Effector CD8-positive, alpha-beta T cell (primary cell): ENCODE results near the gene SLC24A3.
A peak's percentile ranks its signal among the peaks of the same experiment; 100 is the strongest.

Experiments
- DNase-seq: peaks from one replicate; lab custom pipeline; 2025; lab: John Stamatoyannopoulos, UW

The SLC24A3 gene

DNA sequence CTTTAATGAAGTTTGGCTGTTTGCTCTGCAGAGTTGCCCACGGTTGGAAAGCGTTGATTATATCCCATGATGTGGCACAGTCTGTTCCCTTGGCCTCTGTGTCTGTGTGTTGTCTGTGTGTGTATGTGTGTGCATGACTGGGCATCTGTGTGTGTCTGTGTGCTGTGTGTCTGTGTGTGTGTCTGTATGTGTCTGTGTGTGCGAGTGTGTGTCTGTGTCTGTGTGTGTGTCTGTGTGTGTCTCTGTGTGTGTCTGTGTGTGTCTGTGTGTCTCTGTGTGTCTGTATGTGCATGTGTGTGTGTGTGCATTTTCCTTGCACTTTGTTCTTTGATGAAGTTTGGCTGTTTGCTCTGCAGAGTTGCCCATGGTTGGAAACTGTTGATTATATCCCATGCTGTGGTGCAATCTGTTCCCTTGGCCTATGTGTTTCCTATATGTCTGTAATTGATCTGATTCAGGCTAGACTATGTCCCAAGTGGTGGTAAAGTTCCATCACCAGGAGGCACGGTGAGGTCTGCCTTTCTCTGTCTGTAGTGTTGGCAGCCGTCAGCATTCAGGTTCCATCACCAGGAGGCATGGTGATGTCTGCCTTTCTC lies 467.6 kb downstream of the SLC24A3 start:
- no peak for DNase-seq

DNA sequence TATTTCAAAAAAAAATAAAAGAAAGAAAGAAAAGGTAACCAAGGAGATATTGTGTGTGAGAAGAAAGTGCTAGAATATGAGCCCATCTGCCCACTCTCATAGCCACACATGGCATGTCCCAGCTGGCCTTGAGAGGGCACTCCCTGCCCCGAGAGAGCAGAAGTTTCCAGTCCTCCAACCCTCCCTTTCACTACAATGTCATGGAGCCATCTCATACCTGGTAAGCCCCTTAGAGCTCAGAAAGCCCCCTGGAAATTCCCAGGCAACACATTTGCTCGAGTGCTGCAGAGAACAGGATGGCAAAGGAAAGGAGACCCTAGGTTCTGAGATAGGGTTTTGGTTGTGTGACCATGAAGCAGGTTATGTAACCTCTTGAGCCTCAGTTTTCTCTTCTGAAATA lies 469.8 kb downstream of the SLC24A3 start:
- DNase-seq: no peak

DNA sequence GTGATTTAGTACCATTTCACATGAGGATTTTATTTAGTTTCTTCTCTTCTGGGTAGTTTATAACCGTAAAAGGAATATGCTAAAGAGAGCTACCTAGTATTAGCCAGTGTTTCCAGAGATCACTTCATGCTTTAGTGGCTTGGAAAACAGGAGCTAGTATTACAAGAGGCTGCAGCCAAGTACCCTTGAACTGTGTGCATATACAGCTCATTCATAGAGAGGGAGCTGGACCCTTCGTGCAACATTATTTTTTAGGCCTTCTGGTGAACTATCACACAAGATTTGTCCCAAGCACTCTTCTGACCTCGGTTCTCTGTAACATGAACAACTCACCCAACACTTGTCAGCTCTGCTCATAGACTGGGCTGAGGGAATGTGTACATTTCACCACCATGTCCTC lies 470.7 kb downstream of the SLC24A3 start:
- DNase-seq: no peak

DNA sequence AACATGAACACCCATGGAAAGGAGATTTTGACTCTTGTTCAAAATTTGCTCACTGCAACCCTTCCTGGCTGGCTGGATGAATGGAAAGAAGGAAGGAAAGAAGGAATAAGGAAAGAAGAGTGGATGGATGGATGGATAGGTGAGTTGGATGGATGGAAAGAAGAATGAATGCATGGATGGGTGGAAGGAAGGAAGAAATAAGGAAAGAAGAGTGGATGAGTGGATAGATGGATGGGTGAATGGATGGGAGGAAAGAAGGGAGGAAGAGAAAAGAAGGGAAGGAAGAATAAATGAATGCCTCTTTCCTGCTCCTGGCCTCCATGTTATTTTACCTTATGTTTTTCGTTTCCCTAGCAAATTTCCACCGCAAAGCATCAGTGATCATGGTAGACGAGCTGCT lies 471.4 kb downstream of the SLC24A3 start:
- DNase-seq: no peak

DNA sequence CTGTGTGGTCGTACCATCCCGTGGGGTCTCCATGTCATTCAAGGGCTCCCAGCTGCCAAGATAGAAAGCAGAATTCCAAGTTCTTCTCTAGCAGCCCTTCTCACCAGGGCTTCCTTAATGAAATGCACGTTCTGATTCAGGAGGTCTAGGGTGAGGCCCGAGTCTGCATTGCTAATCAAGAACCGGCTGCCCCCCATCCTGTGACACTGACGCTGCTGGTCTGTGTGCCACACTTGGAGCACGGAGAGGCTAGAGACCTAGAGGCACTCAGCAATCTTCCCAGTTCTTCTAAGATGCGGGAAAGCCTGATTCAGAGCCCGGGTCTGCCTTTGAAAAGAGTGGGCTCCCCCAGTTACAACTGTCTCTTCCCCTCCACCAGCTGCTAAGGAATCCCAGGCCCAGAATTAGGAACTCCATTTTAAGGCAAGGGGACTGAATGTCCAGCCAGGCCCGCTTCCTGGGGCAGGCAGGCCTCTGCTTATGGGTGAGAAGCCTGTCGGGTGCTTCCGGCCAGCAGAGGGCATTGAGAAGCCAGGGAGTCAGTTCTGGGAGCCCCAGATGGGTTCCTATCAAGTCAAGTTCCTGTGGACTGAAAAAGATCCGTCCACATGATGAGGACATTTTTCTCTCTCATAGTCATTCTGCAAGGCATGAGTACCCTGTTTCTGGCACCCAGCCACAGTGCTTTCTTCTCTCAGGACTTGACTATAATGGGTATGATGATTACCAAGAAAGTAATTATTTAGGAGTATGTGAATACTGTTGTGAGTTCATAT lies 475.8 kb downstream of the SLC24A3 start:
- no peak for DNase-seq

DNA sequence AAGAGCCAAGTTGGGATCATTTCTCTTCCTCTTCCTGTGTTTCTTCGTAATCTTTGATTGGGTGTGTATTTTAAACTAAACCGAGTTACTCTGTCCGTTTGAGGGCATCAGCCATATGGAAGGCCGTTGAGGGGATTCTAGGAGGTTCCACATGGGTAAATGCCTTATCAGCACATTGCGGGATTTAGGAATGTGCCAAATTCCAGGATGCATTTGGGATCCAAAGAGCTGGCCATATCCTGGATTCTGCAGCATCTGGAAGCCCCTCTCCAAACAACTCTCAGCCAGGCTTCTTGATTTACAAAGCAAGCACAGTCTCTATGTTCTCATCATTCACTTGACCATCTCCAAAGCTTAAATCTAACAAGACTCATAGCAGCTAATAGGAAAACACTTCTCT lies 478.0 kb downstream of the SLC24A3 start:
- DNase-seq: no peak

DNA sequence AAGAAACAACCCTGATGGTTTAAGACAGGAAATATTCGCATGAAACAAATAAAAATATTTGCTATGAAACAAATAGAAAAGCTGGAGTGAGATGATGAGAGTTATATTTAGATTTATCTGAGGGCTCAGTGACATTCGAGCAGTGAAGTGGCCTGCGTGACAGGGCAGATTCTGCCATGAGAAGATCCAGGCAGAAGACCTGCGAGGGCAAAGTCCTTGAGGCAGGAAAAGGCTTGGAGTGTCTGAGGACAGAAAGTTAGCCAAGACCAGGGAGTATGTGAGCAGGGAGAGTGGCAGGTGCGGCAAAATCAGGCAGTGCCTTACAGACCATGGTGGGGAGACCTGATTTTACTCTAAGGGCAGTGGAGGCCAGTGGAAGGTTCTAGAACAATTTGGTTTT lies 478.7 kb downstream of the SLC24A3 start:
- no peak for DNase-seq

DNA sequence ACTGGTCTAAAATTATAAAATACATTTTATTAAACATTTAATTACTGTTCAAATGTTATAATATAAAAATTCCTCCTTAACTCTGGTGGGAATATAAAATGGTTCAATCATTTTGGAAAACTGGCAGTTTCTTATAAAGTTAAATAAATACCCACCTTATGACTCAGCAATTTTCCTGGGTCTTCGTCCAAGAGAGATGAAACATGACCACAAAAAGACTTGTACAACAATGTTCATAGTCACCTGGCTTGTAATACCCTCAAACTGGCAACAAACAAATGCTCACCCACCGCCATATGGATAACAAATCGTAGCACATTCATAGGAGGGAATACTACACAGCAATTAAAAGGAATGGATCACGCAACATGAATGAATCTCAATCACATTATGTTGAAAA lies 479.7 kb downstream of the SLC24A3 start:
- DNase-seq: no peak

DNA sequence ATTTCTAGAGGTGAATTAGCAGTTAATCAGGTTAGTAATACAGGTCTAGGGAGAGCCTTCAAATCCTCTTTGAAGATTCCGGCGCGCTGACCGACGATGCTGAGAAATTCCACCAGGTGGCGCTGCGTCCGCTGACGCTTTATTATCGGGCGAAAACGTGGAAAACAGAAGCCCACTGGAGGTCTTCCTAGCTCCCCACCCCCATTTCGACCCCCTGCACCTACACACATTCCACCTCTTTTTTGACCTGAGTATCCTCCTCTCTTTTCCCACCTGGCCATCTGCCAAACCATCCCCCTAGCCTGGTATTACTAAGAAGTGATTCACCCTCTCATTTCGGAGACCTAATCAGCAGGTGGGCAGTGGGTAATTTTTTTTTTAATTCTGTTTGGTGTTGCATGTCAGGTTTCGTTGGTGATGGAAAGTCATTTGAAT lies 480.3 kb downstream of the SLC24A3 start:
- DNase-seq: peak; percentile 7

DNA sequence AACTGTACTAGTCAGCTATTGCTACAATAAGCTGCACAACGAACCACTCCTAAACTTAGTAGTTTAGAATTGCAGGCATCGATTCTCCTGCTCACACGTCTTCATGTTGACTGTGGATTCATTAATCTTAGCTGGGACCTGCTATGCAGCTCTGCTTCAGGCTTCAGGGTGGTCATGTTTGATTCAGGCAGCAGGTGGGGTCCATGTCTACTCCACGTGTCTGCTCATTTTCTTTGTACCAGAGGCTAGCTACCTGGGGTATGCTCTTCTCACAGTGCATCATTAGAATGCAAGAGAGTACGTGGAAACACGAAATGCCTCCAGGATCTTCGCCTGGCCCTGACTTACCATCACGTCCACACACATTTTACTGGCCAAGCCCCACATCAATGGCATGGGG lies 481.1 kb downstream of the SLC24A3 start:
- DNase-seq: no peak

DNA sequence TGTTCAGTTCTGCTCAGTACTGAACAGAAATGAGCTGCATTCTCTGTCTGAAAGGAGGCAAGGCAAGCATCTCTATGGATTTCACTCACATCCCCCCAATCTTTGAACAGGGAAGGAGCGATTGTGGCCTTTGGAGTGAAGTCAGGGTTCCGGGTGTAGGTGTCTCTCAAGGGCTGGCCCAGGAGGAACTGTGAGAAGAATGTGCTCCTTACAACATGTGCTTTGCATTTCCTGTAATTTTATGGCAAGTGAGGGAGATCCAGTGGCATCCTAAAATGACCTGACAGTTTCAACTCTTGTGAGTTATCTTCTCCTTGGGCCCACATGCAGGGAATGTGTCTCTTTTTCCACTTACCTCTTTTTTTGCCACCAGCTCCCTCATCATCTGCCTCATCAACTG lies 482.6 kb downstream of the SLC24A3 start:
- no peak for DNase-seq

DNA sequence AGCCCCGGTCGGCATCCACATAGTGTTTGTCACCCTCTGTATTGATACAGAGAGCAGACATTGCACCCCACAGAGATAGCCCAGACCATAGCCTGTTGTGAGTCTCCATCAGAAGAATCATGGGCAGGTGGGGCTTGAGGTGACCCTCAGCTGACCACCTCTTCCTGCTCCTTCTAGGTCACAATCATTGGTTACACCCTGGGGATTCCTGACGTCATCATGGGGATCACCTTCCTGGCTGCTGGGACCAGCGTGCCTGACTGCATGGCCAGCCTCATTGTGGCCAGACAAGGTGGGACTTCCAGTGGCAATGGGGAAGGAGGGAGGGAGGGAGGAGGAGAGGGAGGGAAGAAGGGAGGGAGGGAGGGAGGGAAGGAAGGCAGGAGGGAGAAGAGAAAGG lies 484.2 kb downstream of the SLC24A3 start:
- DNase-seq: no peak

DNA sequence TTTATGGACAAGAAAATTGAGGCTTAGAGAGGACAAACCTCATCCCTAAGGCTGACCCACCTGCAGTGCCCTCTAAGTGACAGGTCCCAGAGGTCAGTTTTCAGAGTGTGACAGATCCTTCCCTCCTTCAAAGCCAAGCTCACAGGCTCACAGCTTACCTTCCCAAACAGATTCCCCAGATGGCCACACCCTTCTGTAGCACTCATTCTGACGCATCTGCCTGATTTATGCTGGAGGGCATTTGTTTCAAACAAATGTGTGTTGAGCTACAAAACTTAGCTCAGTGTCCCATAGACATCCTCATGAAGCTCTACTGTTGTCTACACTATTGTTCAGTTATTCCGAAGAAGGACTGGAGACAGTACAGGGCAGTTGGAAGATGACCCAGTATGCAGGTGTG lies 485.0 kb downstream of the SLC24A3 start:
- DNase-seq: no peak

DNA sequence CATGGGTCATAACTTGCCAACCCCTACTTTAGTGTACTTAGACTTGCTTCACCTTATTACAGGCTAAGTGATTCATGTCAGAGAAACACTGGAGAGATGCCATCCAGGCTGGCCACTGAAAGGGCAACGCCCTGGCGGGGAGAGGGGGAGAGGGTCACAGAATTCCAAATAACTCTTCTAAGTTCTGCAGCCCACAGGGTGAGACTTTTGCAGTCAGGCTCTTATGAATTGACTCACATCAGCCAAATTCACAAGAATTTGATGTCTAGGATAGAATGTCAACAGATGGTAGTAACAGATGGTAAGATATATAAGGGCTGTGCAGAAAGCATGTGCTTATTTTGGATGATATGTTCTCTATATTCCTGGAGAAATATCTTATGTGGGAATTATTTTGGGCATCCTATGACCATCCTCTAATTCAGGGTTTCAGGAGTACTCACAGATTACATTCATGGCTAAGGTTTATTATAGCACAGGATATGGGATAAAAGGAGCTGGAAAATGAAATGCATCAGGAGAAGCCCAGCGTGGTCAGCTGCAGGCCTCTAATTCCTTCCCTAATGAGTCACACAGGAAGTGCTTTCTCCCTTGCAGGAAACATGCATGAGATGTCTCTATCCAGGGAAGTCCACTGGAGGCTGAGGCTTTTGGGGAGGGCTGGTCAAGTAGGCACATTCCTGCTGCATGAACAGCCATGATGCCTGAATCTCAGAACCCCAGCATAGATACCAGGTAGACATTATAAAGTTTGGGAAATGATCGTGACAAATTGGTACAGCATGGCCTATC lies 486.9 kb downstream of the SLC24A3 start:
- DNase-seq: no peak

DNA sequence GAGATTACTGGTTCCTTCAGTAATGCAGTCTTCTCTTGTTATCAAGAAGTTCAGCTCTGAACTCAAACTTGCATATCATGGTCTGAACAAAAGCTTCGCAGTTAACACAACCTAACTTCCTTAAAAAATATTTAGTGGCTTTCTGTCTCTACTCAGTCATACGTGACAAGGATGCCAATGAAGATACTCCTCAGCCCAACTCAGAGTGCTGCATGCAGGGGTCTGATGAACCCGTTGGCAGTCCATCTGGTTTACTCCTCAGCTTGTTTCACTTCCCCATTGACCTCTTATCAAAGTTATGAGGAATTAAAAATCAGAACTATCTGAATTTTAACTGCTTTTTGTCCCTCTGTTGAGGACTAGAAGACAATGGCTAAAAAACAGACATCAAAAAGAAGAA lies 489.0 kb downstream of the SLC24A3 start:
- DNase-seq: no peak

DNA sequence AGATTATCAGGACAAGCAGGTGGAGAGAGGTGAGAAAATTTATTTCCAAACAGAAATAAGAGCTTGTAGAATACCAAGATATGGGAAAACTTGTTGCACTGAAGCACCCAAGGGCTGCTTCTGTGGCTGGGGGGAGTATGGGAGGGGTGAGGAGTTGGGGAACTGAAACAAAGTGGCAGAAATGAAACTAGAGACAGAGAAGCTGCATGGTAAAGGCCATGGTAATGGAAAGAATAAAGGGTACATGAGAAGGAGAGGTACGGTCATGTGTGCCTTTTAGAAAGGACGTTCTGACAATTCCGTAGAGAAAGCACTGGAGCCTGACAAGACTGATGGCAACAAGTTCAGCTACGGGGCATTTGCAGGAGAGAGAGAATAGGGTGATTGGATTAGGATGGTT lies 494.0 kb downstream of the SLC24A3 start:
- DNase-seq: no peak

DNA sequence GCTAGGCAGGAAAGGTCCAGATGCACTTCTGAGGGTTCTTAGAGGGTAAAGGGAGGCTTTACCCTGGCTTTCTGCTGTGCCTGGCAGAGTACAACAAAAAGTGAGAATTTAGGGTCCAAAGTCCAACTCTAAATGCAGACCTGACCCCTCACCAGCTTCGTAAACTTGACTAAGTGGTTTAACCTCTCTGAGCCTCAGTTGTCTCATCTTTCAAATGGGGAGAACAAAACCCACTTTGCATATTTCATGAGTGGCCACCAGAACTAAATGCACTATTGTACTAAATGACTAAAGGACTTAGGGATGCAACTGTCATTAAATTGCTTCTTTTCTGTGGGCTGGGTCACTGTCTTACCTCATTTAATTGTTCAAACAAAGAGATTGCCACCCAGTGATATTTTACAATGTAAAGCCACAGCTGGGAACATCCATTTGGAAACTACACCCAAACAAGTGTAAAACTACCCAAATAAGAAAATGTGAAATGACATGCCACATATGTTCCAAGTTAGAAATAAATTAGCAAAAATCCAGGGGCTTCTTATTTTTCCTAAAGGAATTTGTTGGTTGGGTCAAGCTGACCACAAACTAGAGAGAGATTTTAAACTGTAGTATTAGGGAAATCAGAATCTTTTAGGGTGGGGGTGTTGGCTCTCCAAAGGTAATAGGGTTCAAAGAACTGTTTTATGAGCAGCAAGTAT lies 497.3 kb downstream of the SLC24A3 start:
- DNase-seq: no peak

DNA sequence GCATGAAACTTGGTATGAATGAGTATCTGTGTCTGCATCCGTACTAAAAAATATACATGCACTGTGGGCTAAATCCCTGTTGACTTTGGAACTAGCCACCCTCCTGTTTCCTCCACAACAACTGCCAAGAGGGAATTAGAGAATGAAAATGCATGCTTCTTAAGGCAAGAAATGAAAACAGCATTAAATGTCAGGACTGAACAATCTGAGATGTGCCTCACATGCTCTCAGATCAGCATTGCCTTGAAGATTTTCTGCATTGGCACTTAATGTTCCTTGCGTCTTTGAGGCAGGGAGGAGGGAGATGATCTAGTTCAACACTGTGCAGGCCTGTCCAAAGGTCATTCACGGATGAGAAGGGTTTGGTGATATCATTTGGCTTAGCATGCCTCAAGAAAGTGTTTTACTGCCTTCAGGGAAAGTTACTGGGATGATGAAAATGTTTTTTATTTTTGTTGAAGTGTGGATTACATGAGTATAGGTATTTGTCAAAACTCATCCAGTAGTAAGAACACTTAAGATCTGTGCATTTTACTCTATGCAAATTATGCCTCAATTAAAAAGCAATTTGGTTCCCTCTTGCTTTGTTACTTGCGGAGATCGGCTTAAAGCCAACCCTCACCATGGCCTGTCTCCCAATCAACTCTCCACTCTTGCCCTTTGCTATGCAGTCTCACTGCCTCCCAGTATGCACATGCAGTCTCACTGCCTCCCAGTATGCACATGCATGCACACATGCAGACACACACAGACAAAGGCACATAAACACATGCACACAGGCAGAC lies 498.1 kb downstream of the SLC24A3 start:
- no peak for DNase-seq

DNA sequence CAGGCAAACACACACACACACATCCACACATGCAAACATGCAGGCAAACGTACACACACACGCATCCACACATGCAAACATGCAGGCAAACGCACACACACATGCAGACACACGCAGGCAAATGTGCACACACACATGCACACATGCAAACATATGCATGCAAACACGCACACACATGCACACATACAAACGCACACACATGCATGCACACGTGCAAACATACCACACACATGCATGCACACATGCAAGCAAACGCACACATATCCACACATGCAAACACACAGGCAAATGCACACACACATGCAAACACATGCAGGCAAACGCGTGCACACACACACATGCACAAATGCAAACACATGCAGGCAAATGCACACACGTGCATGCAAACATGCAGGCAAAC lies 498.7 kb downstream of the SLC24A3 start:
- no peak for DNase-seq

DNA sequence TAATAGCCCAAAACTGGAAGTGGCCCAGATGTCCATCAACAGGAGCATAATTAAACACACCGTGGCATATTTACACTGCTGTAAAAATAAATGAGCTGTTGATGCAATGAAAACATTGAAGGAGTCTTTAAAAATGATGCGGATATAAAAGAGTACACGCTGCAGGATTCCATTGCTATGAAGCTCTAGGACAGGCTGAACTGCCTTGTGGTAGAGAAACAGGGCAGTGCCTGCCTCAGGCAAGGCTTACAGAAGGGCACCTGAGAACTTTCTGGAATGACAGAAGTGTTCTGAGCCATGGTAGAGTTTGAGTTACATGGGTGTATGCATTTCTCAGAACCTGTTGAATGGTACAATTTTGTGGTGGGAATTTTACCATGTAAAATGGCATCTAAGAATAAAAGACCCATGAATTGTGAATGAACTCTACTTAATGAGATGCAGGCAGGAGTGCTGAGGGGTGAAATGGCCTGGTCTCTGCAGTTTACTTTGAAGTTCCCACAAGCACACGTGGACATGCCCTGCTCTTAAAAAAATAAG lies 500.3 kb downstream of the SLC24A3 start:
- no peak for DNase-seq

DNA sequence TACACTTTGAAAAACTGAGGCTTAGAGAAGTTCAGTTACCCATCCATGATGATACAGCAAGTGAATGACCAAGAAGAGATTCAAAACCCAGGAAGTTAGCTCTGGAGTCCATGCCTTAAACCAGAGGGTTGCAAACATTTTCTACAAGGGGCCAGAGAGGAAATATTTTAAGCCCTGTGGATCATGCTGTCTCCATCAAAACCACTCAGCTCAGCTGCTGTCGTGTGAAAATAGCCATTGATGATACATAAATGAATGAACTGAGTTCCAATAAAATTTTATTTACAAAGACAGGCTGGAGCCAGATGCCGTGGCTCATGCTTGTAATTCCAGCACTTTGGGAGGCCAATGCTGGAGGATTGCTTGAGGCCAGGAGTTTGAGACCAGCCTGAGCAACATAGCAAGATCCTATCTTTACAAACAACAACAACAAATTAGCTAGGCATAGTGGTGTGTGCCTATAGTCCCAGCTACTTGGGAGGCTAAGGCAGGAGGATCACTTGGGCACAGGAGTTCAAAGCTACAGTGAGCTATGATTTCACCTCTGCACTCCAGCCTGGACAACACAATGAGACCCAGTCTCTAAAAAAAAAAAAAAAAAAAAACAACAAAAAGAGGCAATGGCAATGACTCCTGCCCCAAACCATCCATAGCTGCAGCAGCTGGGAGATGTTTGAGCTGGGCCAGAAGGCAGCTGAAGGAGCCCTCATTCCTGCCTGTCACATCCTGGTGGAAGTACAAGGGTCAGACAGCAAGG lies 501.6 kb downstream of the SLC24A3 start:
- no peak for DNase-seq
